GM12878 (cell line): ENCODE data around the gene ERN1. TPM values are rescaled to one million over a fixed set of nuclear protein-coding genes. Genes with fewer than 3 reads are reported as not detected.

Source experiments
- ATAC-seq: fragments of 200-7000 bp; cut with Tn5 transposase; 3 replicates; pipeline ENCODE4 v1.9.1; 2020; ENCODE audit warnings: mild to moderate bottlenecking, moderate library complexity
- BruUV-seq: library from RNA; stranded (reverse); fragments of 400-500 nt; replicated peaks from 2 replicates; lab custom pipeline; 2021; lab: Mats Ljungman, UMichigan
- CTCF ChIA-PET: fragments of 300-600 bp; sonication (Branson Sonifier 250); formaldehyde crosslinking; extraction: SDS; loops from one replicate; lab custom pipeline; 2021; ENCODE audit warnings: inconsistent platforms; lab: Yijun Ruan, JAX
- POLR2A ChIA-PET: fragments of 350-600 bp; formaldehyde crosslinking; extraction: SDS; loops from one replicate; lab custom pipeline; 2021; ENCODE audit warnings: inconsistent platforms; lab: Charles Lee
- RAD21 ChIA-PET: fragments of 300-600 bp; sonication (Branson Sonifier 250); formaldehyde crosslinking; loops from one replicate; lab custom pipeline; 2023; ENCODE audit warnings: antibody characterized with exemption; ENCODE audit not compliant: unreplicated experiment; lab: Charles Lee
- SMC1A ChIA-PET: fragments of 300-600 bp; sonication (Branson Sonifier 250); formaldehyde crosslinking; loops from one replicate; lab custom pipeline; 2023; ENCODE audit not compliant: unreplicated experiment, uncharacterized antibody; lab: Charles Lee
- DNase-seq: peaks from one replicate; pipeline ENCODE4 v3.0.0-alpha.2; 2011; ENCODE audit warnings: low read depth, low spot score
- FAIRE-seq: peaks from 3 replicates; lab custom pipeline; 2011; peaks lifted over from hg19 to GRCh38; lab: Jason Lieb, UNC
- H2AFZ ChIP-seq: 2 replicates; pipeline ENCODE4 v1.6.0; 2011; ENCODE audit warnings: low read depth, low read length, control low read depth; ENCODE audit not compliant: control insufficient read depth
- H3K27ac ChIP-seq: 2 replicates; pipeline ENCODE4 v1.5.1; 2011; ENCODE audit warnings: control low read depth; ENCODE audit not compliant: control insufficient read depth, insufficient read depth
- H3K27me3 ChIP-seq, 2 experiments: replicated peaks in 1 of 2; 2 replicates each; pipeline versions ENCODE4 v1.6.0 to v1.6.1; 2011; ENCODE audit warnings: low read length in 1 of 2; ENCODE audit not compliant: control insufficient read depth in 2 of 2, insufficient read depth in 2 of 2
- H3K36me3 ChIP-seq, 2 experiments: 2 replicates each; pipeline ENCODE4 v1.5.1; 2011; ENCODE audit warnings: low read length in 1 of 2; ENCODE audit not compliant: control insufficient read depth in 2 of 2, insufficient read depth in 2 of 2
- H3K4me1 ChIP-seq: 2 replicates; pipeline ENCODE4 v1.6.1; 2011; ENCODE audit warnings: mild to moderate bottlenecking, low read length, moderate library complexity, mixed read lengths; ENCODE audit not compliant: control insufficient read depth, insufficient read depth
- H3K4me2 ChIP-seq: 2 replicates; pipeline ENCODE4 v1.6.0; 2011; ENCODE audit warnings: control low read depth; ENCODE audit not compliant: control insufficient read depth, insufficient read depth
- H3K4me3 ChIP-seq: fragments of 200-600 bp; sonication (generic); 2 replicates; pipeline ENCODE4 v1.5.1; 2016
- H3K79me2 ChIP-seq: 2 replicates; pipeline ENCODE4 v1.6.0; 2011; ENCODE audit warnings: low read length; ENCODE audit not compliant: control insufficient read depth, insufficient read depth
- H3K9ac ChIP-seq: 2 replicates; pipeline ENCODE4 v1.8.0; 2011; ENCODE audit warnings: low read length, control low read depth, mixed read lengths; ENCODE audit not compliant: control insufficient read depth, insufficient read depth
- H3K9me3 ChIP-seq: replicated peaks from 3 replicates; pipeline ENCODE4 v1.5.1; 2011; ENCODE audit warnings: mild to moderate bottlenecking, low read length; ENCODE audit not compliant: control insufficient read depth, insufficient read depth
- H4K20me1 ChIP-seq: 2 replicates; pipeline ENCODE4 v1.6.0; 2011; ENCODE audit not compliant: control insufficient read depth, insufficient read depth
- CTCF ChIP-seq, 3 experiments: IDR thresholded peaks in 2 of 3; conservative IDR thresholded peaks in 1 of 3; 2 replicates each; pipeline ENCODE4 v1.5.1; 2011; ENCODE audit warnings: low read depth in 3 of 3, low read length in 3 of 3, mild to moderate bottlenecking in 3 of 3, control low read depth in 2 of 3, moderate library complexity in 2 of 3, inconsistent platforms in 1 of 3, mixed read lengths in 1 of 3; ENCODE audit not compliant: control insufficient read depth in 2 of 3, insufficient read depth in 1 of 3; ENCODE audit errors: extremely low read depth in 1 of 3
- NBN ChIP-seq: fragments of 450-650 bp; IDR thresholded peaks from 2 replicates; pipeline ENCODE4 v1.6.1; 2016
- ZNF207 ChIP-seq: fragments of 450-650 bp; IDR thresholded peaks from 2 replicates; pipeline ENCODE4 v1.6.1; 2014; ENCODE audit warnings: antibody characterized with exemption, mild to moderate bottlenecking, borderline replicate concordance
- WGBS: methylation state at CpG from one replicate; pipeline ENCODE4 v1.1.6; 2016; ENCODE audit warnings: low lambda C conversion rate; ENCODE audit not compliant: insufficient replicate concordance, insufficient coverage; ENCODE audit errors: missing lambda C conversion rate; 5-methylcytosine and 5-hydroxymethylcytosine counted together
- in situ Hi-C: fragments of 300-500 bp; cut with MboI; formaldehyde crosslinking; loops from 9 replicates; pipeline ENCODE4 v1.14.3; 2018; ENCODE audit warnings: mixed read lengths
- intact Hi-C: fragments of 100-400 bp; cut with micrococcal nuclease; formaldehyde crosslinking; loops from one replicate; pipeline ENCODE4 v1.14.2; 2022; ENCODE audit not compliant: unreplicated experiment
- polyA plus RNA-seq, 11 experiments: library from polyadenylated mRNA; depleted of rRNA in 4 of 11; unstranded in 6 of 11; stranded (reverse) in 5 of 11; fragments of >200 nt; fragmentation: Nextera tagmentation in 4 of 11; fragmentation: Illumina TruSeq in 1 of 11; extraction: Ambion mirVana in 4 of 11; extraction: Trizol in 1 of 11; gene quantifications; 1 replicate in 1 of 11; 2 replicates in 10 of 11; pipeline versions ENCODE4 v1.2.1 to v1.2.3, GENCODE V29; 2011 to 2016; ENCODE audit warnings: inconsistent platforms in 2 of 11, missing spikeins in 2 of 11, low read depth in 1 of 11
- total RNA-seq, 4 experiments: library from RNA; depleted of rRNA in 3 of 4; stranded (reverse); fragments of >200 nt in 3 of 4; fragmentation: Illumina TruSeq in 1 of 4; extraction: Trizol in 1 of 4; gene quantifications; 2 replicates each; pipeline versions ENCODE4 v1.2.1 to v1.2.3, GENCODE V29; 2013 to 2021
- TF ChIP-seq, protein P1 (sequence below): IDR thresholded peaks from 2 replicates; pipeline ENCODE4 v1.6.1; 2011; ENCODE audit warnings: mild to moderate bottlenecking, low read depth, low read length, moderate library complexity; ENCODE audit not compliant: insufficient replicate concordance

Gene ERN1
- total and polyA plus RNA-seq, 10 of the 15 experiments (the other 5 are each of a cell fraction or from before 2014, with no cell fraction given), result 2.6 to 19.2 (median 7.6) TPM

GRCh38 chr17:64024781-64025731 lies 104.9 kb downstream of the ERN1 start:
- H3K4me2 ChIP-seq, result peak overlapping the region; percentile 56; the same call in 1 of the 2 replicates
- H3K4me1 ChIP-seq, result peaks cover 12% of the 10 kb centered on the region
- WGBS, result 51% methylated on average over 19 of the region's 19 CpGs
- H3K27ac ChIP-seq, result 0 out of 2 replicates have a peak overlapping the region, but pooled peaks have one; percentile 7
- no peaks in the 10 kb centered on the region for H3K9me3 ChIP-seq
- in situ Hi-C loops, result loop anchor here (5.0 to 25.0 kb wide), 3 partner anchors 103 to 262 kb away; partner anchors contain the start of gene ERN1
- H4K20me1 ChIP-seq, result no peaks in the 10 kb centered on the region
- no peak for ATAC-seq
- no peaks in the 10 kb centered on the region for H3K79me2 ChIP-seq
- H3K27me3 ChIP-seq, result no peaks in the 10 kb centered on the region
- H3K36me3 ChIP-seq, result no peaks in the 10 kb centered on the region
- ChIA-PET POLR2A (interaction anchor here (0.6 to 5.7 kb wide), 4 partner anchors 9 to 109 kb away, joined by 4 to 86 read pairs (median 4); partner anchors contain the start of genes CD79B and ERN1), RAD21 (interaction anchor here (0.7 to 8.3 kb wide), 17 partner anchors 9 to 122 kb away, joined by 3 to 507 read pairs (median 6); partner anchors contain the start of genes CD79B, CSHL1, ERN1 and GH1)
- peak overlapping the region; percentile 93 for H2AFZ ChIP-seq
- TF ChIP-seq CTCF (IDR thresholded peaks at IDR 0.05 in 2 of 3, conservative IDR thresholded peaks at IDR 0.05 in 1 of 3; ENCODE audit: control insufficient read depth in 2 of 3, extremely low read depth in 1 of 3, insufficient read depth in 1 of 3, low read depth in 3 of 3, low read length in 3 of 3) (no peak), ZNF207 (0 out of 2 replicates have a peak, but pooled peaks have one; percentile 8), NBN (no peak)
- TF ChIP-seq, protein P1, sequence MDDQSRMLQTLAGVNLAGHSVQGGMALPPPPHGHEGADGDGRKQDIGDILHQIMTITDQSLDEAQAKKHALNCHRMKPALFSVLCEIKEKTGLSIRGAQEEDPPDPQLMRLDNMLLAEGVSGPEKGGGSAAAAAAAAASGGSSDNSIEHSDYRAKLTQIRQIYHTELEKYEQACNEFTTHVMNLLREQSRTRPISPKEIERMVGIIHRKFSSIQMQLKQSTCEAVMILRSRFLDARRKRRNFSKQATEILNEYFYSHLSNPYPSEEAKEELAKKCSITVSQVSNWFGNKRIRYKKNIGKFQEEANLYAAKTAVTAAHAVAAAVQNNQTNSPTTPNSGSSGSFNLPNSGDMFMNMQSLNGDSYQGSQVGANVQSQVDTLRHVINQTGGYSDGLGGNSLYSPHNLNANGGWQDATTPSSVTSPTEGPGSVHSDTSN, result peak; percentile 14
- TF ChIP-seq, all 136 proteins: peak for 2
- Histone ChIP-seq H3K4me3 (no peak overlapping the region; the same call in 1 of the 2 replicates), H3K9ac (no peak overlapping the region)
- DNase-seq, result no peak
- no peak for FAIRE-seq
- BruUV-seq, result no TSS peak
- intact Hi-C loops, result loop anchor here (1.0 to 5.0 kb wide), 2 partner anchors 106 to 257 kb away; no protein-coding TSS in a partner anchor
- ChIA-PET CTCF (interaction anchor here (0.6 to 13.0 kb wide), 43 partner anchors 8 to 296 kb away, joined by 3 to 915 read pairs (median 6); partner anchors contain the start of genes CD79B, CSHL1, ERN1 and GH1), SMC1A (interaction anchor here (0.8 to 15.0 kb wide), 20 partner anchors 9 to 120 kb away, joined by 3 to 570 read pairs (median 5); partner anchors contain the start of genes ERN1 and GH1)
